ENCODE results near the gene TMPRSS4. TPM values are rescaled to one million over a fixed set of nuclear protein-coding genes. Genes with fewer than 3 reads are reported as not detected.
"Not testable (repeated sequence)": the region's sequence is repeated elsewhere in the genome, so short reads cannot be mapped to it uniquely, and the experiment has no call there.

TMPRSS4 gene
- polyA plus RNA-seq, 3 donors = not detected

DNA sequence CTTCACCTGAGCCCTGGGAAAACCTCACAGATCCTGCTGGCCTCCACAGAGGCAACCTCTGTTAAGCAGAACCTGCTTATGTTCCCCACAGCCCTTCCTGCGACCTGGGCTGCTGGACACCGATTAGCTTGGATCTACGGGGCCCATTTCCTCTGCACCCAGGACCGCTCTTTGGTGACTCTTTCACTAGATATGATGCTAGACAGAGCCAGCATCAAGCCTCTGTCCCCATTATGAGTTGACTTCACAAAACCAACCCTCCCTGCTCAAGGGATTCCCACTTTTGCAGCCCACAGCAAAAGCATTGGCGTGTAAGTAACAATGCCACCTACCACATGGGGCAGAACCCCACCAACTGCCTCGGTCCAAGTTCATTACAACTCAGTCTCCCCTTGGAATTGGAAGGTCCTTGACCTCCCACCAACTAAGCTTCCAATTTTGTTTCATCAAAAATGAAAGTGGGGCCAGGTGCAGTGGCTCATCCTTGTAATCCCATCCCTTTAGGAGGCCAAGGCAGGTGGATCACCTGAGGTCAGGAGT, 15.2 kb upstream of the TMPRSS4 start:
- WGBS (ENCODE audit: insufficient coverage) = 78% methylated on average over 5 of the region's 6 CpGs
- Histone ChIP-seq H3K79me2 (ENCODE audit: insufficient read depth, low read length) (no peaks in the 10 kb centered on the region), H3K4me1 (ENCODE audit: control insufficient read depth in 1 of 2, insufficient read depth in 2 of 2, low read length in 2 of 2) (peaks cover 0 to 7% of the 10 kb centered on the region in 2 donors), H3K9me3 (replicated peaks in 1 of 2; ENCODE audit: control insufficient read depth in 1 of 2, insufficient read depth in 1 of 2, low read length in 2 of 2) (no peaks in the 10 kb centered on the region), H2AFZ (ENCODE audit: insufficient read depth, low read depth, low read length, poor library complexity, severe bottlenecking) (no peak overlapping the region), H3K4me3 (replicated peaks in 1 of 3; ENCODE audit: low read depth in 2 of 3, low read length in 3 of 3) (no peak overlapping the region), H3K4me2 (replicated peaks; ENCODE audit: extremely low read depth, low read length, poor library complexity, severe bottlenecking) (no peak overlapping the region), H3K9ac (ENCODE audit: insufficient read depth, low read length, poor library complexity, severe bottlenecking) (no peak overlapping the region), H3K36me3 (replicated peaks in 1 of 2; ENCODE audit: control insufficient read depth in 1 of 2, insufficient read depth in 2 of 2, low read length in 2 of 2) (no peaks in the 10 kb centered on the region), H4K20me1 (ENCODE audit: insufficient read depth, low read length) (no peaks in the 10 kb centered on the region), H3K27ac (ENCODE audit: low read depth in 1 of 2, low read length in 2 of 2) (no peak overlapping the region), H3K27me3 (ENCODE audit: control insufficient read depth in 2 of 2, insufficient read depth in 2 of 2, low read length in 2 of 2) (no peaks in the 10 kb centered on the region)
- TF ChIP-seq, protein P1, sequence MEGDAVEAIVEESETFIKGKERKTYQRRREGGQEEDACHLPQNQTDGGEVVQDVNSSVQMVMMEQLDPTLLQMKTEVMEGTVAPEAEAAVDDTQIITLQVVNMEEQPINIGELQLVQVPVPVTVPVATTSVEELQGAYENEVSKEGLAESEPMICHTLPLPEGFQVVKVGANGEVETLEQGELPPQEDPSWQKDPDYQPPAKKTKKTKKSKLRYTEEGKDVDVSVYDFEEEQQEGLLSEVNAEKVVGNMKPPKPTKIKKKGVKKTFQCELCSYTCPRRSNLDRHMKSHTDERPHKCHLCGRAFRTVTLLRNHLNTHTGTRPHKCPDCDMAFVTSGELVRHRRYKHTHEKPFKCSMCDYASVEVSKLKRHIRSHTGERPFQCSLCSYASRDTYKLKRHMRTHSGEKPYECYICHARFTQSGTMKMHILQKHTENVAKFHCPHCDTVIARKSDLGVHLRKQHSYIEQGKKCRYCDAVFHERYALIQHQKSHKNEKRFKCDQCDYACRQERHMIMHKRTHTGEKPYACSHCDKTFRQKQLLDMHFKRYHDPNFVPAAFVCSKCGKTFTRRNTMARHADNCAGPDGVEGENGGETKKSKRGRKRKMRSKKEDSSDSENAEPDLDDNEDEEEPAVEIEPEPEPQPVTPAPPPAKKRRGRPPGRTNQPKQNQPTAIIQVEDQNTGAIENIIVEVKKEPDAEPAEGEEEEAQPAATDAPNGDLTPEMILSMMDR (IDR thresholded peaks at IDR 0.05) = no peak
- Mint-ChIP-seq H3K27ac (no peak overlapping the region), H3K36me3 (peaks cover 0 to 2% of the 10 kb centered on the region in 2 donors), H3K4me3 (no peak overlapping the region), H3K4me1 (peaks cover 26% of the 10 kb centered on the region), H3K27me3 (ENCODE audit: low read depth in 3 of 3) (peaks cover 4 to 23% (median 7%) of the 10 kb centered on the region in 3 donors), H3K9me3 (peaks cover 0 to 1% (median 0%) of the 10 kb centered on the region in 7 donors)
- intact Hi-C loops (cut with micrococcal nuclease) = no loop called here
- no peak for DNase-seq

DNA sequence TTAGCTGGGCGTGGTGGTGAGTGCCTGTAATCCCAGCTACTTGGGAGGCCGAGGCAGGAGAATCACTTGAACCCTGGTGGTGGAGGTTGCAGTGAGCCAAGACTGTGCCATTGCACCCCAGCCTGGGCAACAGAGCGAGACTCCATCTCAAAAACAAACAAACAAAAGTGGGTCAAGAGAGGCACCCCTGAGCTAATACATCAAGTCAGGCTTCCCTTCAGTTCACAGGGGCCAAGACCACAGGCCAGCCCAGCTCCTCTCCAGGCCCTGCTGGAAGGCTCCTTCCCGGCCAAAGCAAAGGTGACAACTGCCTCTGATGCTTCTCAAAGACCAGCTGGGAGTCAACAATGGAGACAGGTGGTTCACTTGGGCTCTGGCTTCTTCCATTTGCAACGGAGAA, 14.7 kb upstream of the TMPRSS4 start:
- H3K27ac ChIP-seq (ENCODE audit: low read depth in 1 of 2, low read length in 2 of 2); H3K27ac Mint-ChIP-seq; H3K79me2 ChIP-seq (ENCODE audit: insufficient read depth, low read length); intact Hi-C loops (cut with micrococcal nuclease); H2AFZ ChIP-seq (ENCODE audit: insufficient read depth, low read depth, low read length, poor library complexity, severe bottlenecking); H3K4me3 Mint-ChIP-seq; H3K9me3 Mint-ChIP-seq; H3K36me3 ChIP-seq (replicated peaks in 1 of 2; ENCODE audit: control insufficient read depth in 1 of 2, insufficient read depth in 2 of 2, low read length in 2 of 2); H3K4me1 ChIP-seq (ENCODE audit: control insufficient read depth in 1 of 2, insufficient read depth in 2 of 2, low read length in 2 of 2); H4K20me1 ChIP-seq (ENCODE audit: insufficient read depth, low read length); H3K4me2 ChIP-seq (replicated peaks; ENCODE audit: extremely low read depth, low read length, poor library complexity, severe bottlenecking); DNase-seq; H3K9ac ChIP-seq (ENCODE audit: insufficient read depth, low read length, poor library complexity, severe bottlenecking); H3K4me3 ChIP-seq (replicated peaks in 1 of 3; ENCODE audit: low read depth in 2 of 3, low read length in 3 of 3); H3K9me3 ChIP-seq (replicated peaks in 1 of 2; ENCODE audit: control insufficient read depth in 1 of 2, insufficient read depth in 1 of 2, low read length in 2 of 2); H3K36me3 Mint-ChIP-seq; H3K27me3 ChIP-seq (ENCODE audit: control insufficient read depth in 2 of 2, insufficient read depth in 2 of 2, low read length in 2 of 2): not testable (repeated sequence)
- 92% methylated on average over 2 of the region's 5 CpGs for WGBS (ENCODE audit: insufficient coverage)
- Mint-ChIP-seq H3K4me1 (peaks cover 21% of the 10 kb centered on the region), H3K27me3 (ENCODE audit: low read depth in 3 of 3) (peaks cover 4 to 19% (median 7%) of the 10 kb centered on the region in 3 donors)

DNA sequence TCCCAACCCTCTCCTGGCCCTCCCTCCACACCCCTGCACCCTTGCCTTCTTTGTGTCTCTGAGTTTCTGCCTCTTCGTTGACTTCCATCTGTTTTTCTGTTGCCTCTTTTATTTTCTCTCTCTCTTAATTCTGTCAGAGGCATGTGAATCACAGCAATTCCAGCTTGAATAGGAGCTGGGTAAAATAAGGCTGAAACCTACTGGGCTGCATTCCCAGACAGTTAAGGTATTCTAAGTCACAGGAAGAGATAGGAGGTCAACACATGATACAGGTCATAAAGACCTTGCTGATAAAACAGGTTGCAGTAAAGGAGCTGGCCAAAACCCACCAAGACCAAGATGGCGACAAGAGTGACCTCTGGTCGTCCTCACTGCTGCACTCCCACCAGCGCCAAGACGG, 14.2 kb upstream of the TMPRSS4 start:
- no CpG with 5 or more reads among the region's 5 CpGs for WGBS (ENCODE audit: insufficient coverage)
- H3K36me3 Mint-ChIP-seq; H3K27ac Mint-ChIP-seq; H4K20me1 ChIP-seq (ENCODE audit: insufficient read depth, low read length); H3K4me2 ChIP-seq (replicated peaks; ENCODE audit: extremely low read depth, low read length, poor library complexity, severe bottlenecking); H3K36me3 ChIP-seq (replicated peaks in 1 of 2; ENCODE audit: control insufficient read depth in 1 of 2, insufficient read depth in 2 of 2, low read length in 2 of 2); H3K79me2 ChIP-seq (ENCODE audit: insufficient read depth, low read length); DNase-seq; H3K4me3 Mint-ChIP-seq; H3K27ac ChIP-seq (ENCODE audit: low read depth in 1 of 2, low read length in 2 of 2); H3K4me3 ChIP-seq (replicated peaks in 1 of 3; ENCODE audit: low read depth in 2 of 3, low read length in 3 of 3); H3K4me1 ChIP-seq (ENCODE audit: control insufficient read depth in 1 of 2, insufficient read depth in 2 of 2, low read length in 2 of 2); H3K9me3 Mint-ChIP-seq; intact Hi-C loops (cut with micrococcal nuclease); H3K9ac ChIP-seq (ENCODE audit: insufficient read depth, low read length, poor library complexity, severe bottlenecking); H3K27me3 ChIP-seq (ENCODE audit: control insufficient read depth in 2 of 2, insufficient read depth in 2 of 2, low read length in 2 of 2); H2AFZ ChIP-seq (ENCODE audit: insufficient read depth, low read depth, low read length, poor library complexity, severe bottlenecking); H3K9me3 ChIP-seq (replicated peaks in 1 of 2; ENCODE audit: control insufficient read depth in 1 of 2, insufficient read depth in 1 of 2, low read length in 2 of 2): not testable (repeated sequence)
- Mint-ChIP-seq H3K27me3 (ENCODE audit: low read depth in 3 of 3) (peaks cover 4 to 16% (median 6%) of the 10 kb centered on the region in 3 donors), H3K4me1 (peaks cover 17% of the 10 kb centered on the region)

Data from CD14-positive monocyte (primary cell).